DND-41 (cell line): ENCODE measurements around the gene SEMA3B.

Source experiments
- ATAC-seq: fragments of 200-7000 bp; cut with Tn5 transposase; 3 replicates; pipeline ENCODE4 v1.9.1; 2021; ENCODE audit warnings: low read depth; ENCODE audit not compliant: insufficient read depth
- DNase-seq: peaks from one replicate; pipeline ENCODE4 v3.0.0-alpha.2; 2020
- H2AFZ ChIP-seq: 2 replicates; pipeline ENCODE4 v1.6.0; 2012; ENCODE audit warnings: low read depth, low read length
- H3K27ac ChIP-seq: 2 replicates; pipeline ENCODE4 v1.5.1; 2012; ENCODE audit warnings: low read length, inconsistent platforms
- H3K27me3 ChIP-seq: fragments of 200-600 bp; sonication (generic); 2 replicates; pipeline ENCODE4 v1.6.0; 2012; ENCODE audit warnings: low read length, mild to moderate bottlenecking, inconsistent platforms; ENCODE audit not compliant: insufficient read depth, poor library complexity
- H3K36me3 ChIP-seq: 2 replicates; pipeline ENCODE4 v1.5.1; 2012; ENCODE audit warnings: low read length, inconsistent platforms; ENCODE audit not compliant: insufficient read depth
- H3K4me1 ChIP-seq: 2 replicates; pipeline ENCODE4 v1.5.1; 2012; ENCODE audit warnings: mild to moderate bottlenecking, low read length; ENCODE audit not compliant: insufficient read depth
- H3K4me2 ChIP-seq: 2 replicates; pipeline ENCODE4 v1.6.0; 2012; ENCODE audit warnings: mild to moderate bottlenecking, moderate library complexity, low read length, inconsistent platforms; ENCODE audit not compliant: insufficient read depth
- H3K4me3 ChIP-seq, 2 experiments: fragments of 200-600 bp in 1 of 2; shearing (Covaris generic) in 1 of 2; 2 replicates each; pipeline ENCODE4 v1.5.1; 2012 to 2016; ENCODE audit warnings: inconsistent platforms in 2 of 2, low read length in 2 of 2, mild to moderate bottlenecking in 2 of 2, low read depth in 1 of 2, moderate library complexity in 1 of 2
- H3K79me2 ChIP-seq: 2 replicates; pipeline ENCODE4 v1.6.0; 2012; ENCODE audit warnings: low read length, inconsistent platforms; ENCODE audit not compliant: insufficient read depth
- H3K9ac ChIP-seq: 2 replicates; pipeline ENCODE4 v1.6.0; 2012; ENCODE audit warnings: low read depth, mild to moderate bottlenecking, inconsistent platforms, low read length, moderate library complexity
- H3K9me3 ChIP-seq: 2 replicates; pipeline ENCODE4 v1.5.1; 2012; ENCODE audit warnings: low read length, moderate library complexity, mild to moderate bottlenecking, inconsistent platforms; ENCODE audit not compliant: insufficient read depth, severe bottlenecking
- H4K20me1 ChIP-seq: 2 replicates; pipeline ENCODE4 v1.6.0; 2012; ENCODE audit warnings: low read length; ENCODE audit not compliant: insufficient read depth
- EZH2 ChIP-seq: IDR thresholded peaks from 3 replicates; pipeline ENCODE4 v1.6.1; 2012; ENCODE audit warnings: borderline replicate concordance, low read depth, mild to moderate bottlenecking, moderate library complexity, low read length, inconsistent platforms; ENCODE audit not compliant: severe bottlenecking
- TF ChIP-seq, protein P1 (sequence below): IDR thresholded peaks from 2 replicates; pipeline ENCODE4 v1.5.1; 2012; ENCODE audit warnings: borderline replicate concordance, low read length, moderate library complexity, mild to moderate bottlenecking; ENCODE audit not compliant: poor library complexity, severe bottlenecking; ENCODE audit errors: extremely low read depth

The SEMA3B gene

DNA sequence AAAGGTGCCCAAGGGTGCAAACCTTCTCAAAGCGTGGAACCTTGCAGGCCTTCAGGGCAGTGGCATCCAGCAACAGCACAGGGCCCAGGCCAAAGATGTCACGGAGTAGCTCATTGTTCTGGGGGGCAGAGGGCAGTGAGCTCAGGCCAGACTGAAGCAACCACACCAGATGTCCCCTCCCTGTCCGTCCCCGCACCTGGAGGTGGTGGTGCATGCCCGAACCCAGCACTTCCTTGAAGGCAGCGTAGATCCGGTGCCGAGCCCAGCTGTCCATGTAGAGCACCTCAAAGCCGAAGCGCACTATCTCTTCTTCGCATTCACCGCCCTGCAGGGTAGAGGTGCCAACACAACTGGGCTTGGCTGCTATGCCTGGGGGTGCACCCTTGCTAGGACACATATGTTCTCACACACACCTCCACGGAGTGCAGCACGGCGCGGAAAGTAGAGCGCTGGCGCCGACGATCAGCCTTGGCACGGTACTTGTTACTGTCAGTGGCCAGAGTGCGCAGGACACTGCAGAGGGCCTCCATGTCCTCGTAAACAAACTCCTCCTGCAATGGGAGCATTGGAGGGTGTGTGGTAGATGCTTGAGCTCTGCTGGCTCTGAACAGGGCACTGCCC lies 19.6 kb downstream of the SEMA3B start:
- Histone ChIP-seq H3K4me1 (peaks cover 31% of the 10 kb centered on the region), H3K27ac (no peak overlapping the region), H3K27me3 (no peaks in the 10 kb centered on the region), H3K4me2 (no peak overlapping the region), H3K9me3 (no peaks in the 10 kb centered on the region), H4K20me1 (peaks cover 26% of the 10 kb centered on the region; the same call in 1 of the 2 replicates), H3K9ac (no peak overlapping the region), H3K4me3 (no peak overlapping the region), H3K79me2 (peaks cover 28% of the 10 kb centered on the region), H2AFZ (no peak overlapping the region), H3K36me3 (peaks cover 46% of the 10 kb centered on the region)
- DNase-seq (no peak), ATAC-seq (no peak)
- no peak for TF ChIP-seq EZH2
- TF ChIP-seq, protein P1, sequence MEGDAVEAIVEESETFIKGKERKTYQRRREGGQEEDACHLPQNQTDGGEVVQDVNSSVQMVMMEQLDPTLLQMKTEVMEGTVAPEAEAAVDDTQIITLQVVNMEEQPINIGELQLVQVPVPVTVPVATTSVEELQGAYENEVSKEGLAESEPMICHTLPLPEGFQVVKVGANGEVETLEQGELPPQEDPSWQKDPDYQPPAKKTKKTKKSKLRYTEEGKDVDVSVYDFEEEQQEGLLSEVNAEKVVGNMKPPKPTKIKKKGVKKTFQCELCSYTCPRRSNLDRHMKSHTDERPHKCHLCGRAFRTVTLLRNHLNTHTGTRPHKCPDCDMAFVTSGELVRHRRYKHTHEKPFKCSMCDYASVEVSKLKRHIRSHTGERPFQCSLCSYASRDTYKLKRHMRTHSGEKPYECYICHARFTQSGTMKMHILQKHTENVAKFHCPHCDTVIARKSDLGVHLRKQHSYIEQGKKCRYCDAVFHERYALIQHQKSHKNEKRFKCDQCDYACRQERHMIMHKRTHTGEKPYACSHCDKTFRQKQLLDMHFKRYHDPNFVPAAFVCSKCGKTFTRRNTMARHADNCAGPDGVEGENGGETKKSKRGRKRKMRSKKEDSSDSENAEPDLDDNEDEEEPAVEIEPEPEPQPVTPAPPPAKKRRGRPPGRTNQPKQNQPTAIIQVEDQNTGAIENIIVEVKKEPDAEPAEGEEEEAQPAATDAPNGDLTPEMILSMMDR, result no peak

DNA sequence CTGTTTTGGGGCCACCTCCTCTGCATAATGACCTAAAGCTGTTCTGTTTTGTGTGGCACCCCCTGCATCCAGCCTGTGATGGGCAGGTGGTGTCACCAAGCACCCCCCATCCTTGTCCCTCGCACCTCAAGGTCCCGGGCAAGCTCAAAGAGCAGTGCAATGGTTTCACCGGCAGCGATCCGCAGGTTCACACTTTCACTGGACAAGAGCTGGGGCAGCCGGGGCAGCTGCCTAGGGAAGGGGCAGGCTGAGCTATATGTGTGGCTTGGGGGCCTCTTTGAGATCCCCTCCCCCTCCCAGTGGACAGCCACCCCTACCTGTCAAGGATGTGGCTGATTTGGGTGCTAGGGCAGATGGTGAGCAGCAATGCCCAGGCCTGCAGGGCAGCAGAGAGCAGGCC lies 20.2 kb downstream of the SEMA3B start:
- DNase-seq (no peak), ATAC-seq (no peak)
- no peak overlapping the region for H3K4me3 ChIP-seq
- H3K9ac ChIP-seq, result no peak overlapping the region
- H3K4me1 ChIP-seq, result peaks cover 33% of the 10 kb centered on the region
- no peaks in the 10 kb centered on the region for H3K9me3 ChIP-seq
- H3K79me2 ChIP-seq, result peaks cover 28% of the 10 kb centered on the region
- peaks cover 46% of the 10 kb centered on the region for H3K36me3 ChIP-seq
- H4K20me1 ChIP-seq, result peaks cover 26% of the 10 kb centered on the region; the same call in 1 of the 2 replicates
- TF ChIP-seq, protein P1, result no peak
- TF ChIP-seq EZH2, result no peak
- H3K4me2 ChIP-seq, result no peak overlapping the region
- no peak overlapping the region for H3K27ac ChIP-seq
- H3K27me3 ChIP-seq, result no peaks in the 10 kb centered on the region
- H2AFZ ChIP-seq, result no peak overlapping the region

DNA sequence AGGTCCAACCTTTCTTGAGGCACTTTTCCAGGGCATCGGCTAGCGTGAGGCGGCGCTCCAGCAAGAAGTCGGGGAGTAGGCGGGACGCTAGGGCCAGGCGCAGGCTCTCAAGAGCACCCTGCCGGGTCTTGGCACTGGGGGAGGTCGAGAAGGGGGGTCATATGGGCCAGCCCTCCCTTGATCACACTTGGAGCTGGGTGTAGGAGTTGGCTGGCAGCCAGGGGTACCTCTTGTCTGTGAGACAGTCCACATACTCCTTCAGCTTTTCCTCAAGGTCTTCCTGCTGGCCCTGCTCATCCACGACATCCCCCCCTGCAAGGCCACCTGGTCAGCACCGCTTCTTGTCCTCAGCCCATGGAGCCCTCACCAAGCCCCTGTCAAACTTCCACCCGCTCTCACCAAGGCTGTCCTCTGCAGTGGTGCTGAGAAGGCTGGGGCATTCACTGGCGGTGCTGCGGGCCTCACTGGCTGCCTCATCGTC lies 21.3 kb downstream of the SEMA3B start:
- H3K27me3 ChIP-seq, result no peaks in the 10 kb centered on the region
- peaks cover 46% of the 10 kb centered on the region for H3K36me3 ChIP-seq
- TF ChIP-seq, protein P1, result no peak
- TF ChIP-seq EZH2, result no peak
- peak overlapping the region in 1 of 2 experiments; percentile 98; a peak in 1 of 4 replicates for H3K4me3 ChIP-seq
- H3K4me2 ChIP-seq, result peak overlapping the region; percentile 95; the same call in 1 of the 2 replicates
- peak overlapping the region; percentile 86 for H3K9ac ChIP-seq
- ATAC-seq (no peak), DNase-seq (no peak)
- H3K79me2 ChIP-seq, result peaks cover 28% of the 10 kb centered on the region
- peaks cover 33% of the 10 kb centered on the region for H3K4me1 ChIP-seq
- peaks cover 26% of the 10 kb centered on the region; the same call in 1 of the 2 replicates for H4K20me1 ChIP-seq
- H3K9me3 ChIP-seq, result no peaks in the 10 kb centered on the region
- no peak overlapping the region for H2AFZ ChIP-seq
- no peak overlapping the region for H3K27ac ChIP-seq
